Stimulated activated naive CD4-positive, alpha-beta T cell treated with Interleukin-2 at 50 U/mL for 16 hours (primary cell): Measurements from ENCODE around the gene METTL6.
"Not testable (repeated sequence)": the region's sequence is repeated elsewhere in the genome, so short reads cannot be mapped to it uniquely, and the experiment has no call there.

Source experiments
- DNase-seq: peaks from one replicate; lab custom pipeline; 2025; lab: John Stamatoyannopoulos, UW

The METTL6 gene

DNA sequence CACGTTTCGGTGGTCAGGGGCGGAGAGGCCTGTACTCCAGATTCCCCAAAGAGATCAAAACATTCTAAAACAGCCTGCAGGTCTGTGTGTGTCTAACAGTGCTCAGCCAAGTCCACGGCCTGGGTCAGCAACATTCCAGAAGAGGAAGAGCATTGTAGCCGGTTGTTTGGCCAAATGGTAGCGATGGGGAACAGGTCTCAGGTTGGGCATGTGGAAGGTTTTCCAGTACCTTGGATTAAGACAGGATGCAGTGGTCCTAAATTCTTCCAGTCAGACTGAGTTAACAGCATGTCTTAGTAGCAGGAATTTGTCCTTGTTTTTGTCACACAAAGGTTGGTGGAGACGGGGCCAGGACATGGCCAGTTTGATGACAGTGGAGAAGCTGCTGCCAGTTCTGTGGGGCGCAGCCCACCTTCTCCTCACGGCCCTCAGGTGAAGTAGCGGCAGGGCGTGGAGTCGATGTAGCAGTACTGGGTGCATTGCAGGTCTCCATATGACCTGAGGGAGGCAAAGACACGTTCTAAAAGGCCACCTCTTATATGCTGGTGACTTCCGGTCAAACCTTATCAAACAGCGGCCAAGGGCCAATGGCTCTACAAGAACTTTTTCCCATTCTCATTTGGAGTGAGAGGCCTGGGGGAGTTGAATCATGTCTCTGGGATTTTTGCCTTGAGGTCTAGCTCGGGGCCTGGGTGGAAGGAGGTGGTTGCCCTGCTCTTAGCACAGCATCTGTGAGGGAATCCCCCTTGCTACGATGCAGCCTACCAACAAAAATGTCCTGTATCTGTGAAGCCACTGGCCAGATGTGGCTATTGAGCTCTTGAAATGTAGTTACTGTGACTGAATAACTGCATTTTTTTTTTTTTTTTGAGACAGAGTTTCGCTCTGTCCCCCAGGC, 24.1 kb upstream of the METTL6 start:
- no peak for DNase-seq

DNA sequence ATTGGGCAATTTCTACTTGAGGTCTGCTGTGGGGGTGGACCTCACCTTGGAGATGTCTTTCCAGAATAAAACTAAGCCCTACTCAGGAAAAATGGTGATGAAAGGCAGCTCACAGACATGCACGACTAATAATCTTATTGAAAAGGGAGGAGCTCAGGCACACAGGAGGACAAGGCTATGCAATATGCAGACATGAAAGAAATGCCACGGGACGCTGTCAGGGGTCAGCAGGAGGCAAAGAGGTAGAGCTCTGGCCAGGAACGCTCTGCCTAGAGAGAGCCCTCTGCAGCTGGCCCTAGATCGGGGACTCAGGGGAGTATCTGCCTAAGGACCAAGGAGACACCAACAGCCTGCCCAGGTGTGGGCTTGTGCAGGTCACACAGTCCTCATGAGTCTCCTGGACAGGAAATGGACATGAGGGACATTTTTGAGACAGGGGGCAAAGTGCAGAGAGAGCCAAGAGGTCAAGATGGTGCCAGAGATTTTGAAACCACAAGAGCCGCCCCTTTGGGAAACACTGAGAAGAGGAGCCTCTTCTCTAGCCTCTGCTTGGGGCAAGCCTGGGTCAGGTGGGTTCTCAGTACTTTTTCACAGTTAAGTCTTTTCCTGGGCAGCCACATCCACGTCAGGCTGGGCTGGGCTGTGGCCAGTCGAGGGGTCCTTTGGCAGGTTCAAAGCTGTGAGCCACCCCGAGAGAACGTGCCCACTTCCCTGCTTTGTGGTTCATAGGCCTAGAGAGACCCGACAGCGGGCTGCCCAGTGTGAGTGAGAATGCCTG, 23.3 kb upstream of the METTL6 start:
- DNase-seq, result no peak

DNA sequence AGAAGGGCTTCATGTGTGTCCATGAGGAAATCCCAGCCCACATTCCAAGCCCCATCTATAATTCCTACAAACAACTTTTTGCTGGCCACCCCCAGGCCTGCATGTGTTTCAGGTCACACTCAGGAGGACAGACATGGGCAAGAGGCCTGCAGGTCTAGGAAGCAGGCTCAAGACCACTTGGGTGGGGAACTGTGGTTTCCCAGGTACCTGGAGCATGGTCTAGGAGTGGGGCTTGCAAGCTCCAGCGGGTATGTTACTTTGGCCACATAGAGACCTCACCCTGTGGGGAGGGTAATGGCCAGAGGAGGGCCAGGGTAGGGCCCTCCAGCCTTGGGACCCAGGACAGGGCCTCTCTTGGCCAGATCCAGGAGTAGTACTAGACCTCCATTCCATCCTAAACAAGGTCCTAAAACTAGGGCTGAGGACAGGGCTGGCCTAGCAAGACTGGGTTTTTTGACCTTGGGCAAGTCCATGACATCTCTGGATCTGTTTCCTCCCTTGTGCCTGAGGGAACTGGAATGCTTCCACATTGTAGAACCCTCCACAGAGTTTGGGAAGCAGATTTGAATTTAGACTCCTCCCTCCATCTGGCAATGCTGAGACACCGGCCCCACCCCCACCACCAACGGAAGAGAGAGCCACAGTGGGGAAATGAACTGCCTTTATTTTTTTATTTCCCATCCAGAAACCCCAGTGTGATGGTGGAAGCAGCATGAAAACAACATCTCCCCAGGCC, 22.3 kb upstream of the METTL6 start:
- no peak for DNase-seq

DNA sequence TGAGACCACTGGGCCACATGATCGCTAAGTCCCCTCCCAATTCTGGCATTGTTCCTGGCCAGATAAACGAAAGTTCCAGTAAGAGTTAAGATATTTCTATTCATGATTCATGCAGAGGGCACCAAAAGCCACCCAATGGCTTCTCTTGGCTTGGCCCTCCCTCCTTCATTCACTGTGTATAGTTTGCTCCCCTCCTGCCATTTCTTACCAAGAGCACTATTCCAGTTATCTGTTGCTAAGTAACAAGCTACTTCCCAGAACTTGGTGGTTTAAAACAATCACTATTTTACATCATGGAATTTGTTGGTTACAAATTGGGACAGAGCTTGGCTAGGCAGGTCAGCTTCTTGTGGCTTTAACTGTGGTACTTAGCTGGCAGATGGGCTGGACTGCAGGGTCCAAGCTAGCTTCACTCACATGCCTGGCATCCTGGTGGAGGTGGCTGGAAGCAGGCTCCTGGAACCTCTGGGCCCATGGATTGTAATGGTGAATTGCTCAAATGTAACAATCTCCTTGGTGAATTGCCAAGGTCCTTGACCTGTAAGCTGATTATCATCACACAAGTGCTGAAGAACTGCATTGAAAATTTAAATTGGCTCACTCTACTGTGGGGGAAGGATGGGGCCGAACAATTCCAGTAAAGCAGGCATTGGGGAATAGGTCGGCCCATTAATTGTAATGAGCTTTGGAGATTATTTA, 16.6 kb upstream of the METTL6 start:
- DNase-seq, result no peak

DNA sequence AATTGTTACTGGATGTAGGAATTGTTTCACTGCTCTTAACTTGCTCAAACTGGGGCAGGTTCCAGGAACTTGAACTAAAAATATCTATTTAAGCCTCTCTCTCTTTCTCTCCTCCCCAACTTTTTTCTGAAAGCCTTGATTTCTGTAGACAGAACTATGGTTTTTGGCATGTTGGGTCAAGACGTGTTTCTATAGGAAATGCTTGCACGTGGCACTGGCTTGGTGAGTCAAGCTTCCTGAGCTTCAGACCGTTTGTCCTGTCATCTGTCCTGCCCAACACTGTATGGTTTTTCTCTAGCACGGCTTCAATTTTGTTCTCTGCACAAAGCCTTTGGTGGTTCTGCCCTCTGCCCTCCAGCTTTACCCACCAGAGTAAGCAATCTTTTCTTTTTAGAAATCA, 13.5 kb upstream of the METTL6 start:
- no peak for DNase-seq

DNA sequence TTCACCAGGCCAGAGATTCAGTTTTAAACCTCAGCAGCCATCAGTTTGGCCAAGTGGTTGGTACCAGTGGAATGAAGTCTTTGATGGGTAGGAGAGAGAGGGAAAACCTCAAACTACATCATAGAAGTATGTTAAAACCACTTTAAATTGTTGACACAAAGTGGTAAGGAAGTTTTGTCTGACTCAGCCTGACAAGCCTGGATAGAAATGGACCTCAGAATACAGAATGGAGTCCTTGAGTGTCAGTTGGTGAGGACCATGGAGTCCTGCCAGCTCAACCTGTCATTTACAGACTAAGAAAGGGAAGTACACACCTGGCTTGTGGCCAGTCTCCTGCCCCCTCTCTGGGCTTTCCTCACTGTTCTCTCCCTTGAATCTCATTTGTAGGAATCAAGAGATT, 12.1 kb upstream of the METTL6 start:
- no peak for DNase-seq

DNA sequence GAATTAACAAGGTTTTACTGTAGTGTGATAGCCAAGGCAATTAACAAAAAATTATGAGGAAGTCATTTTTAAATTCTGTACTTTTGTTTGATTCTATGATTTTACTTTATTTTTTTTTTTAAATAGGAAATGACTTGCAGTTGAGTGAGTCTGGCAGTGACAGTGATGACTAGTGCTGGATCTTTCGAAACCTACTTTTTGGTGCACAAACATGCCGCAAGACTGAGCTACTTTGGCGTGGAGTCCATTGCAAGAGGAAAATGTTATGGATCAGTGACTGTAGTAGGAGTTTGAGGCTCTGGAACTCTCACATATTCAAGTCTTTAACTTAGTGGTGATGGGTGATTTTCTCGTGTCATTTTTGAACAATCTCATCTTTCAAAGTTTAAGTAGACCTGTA, 11.6 kb upstream of the METTL6 start:
- no peak for DNase-seq

DNA sequence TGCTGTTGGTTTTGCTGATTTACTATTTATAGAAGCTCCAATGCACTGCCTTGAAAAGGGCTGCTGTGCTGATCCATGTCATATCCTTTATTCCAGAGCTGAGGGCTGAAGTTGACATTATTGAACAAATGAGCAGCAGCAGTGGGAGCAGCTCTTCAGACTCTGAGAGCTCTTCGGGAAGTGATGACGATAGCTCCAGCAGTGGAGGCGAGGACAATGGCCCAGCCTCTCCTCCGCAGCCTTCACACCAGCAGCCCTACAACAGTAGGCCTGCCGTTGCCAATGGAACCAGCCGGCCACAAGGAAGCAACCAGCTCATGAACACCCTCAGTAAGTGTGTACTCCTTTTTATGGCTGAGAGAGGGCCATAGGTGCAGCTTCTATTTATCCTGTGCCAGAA, 8.9 kb upstream of the METTL6 start:
- no peak for DNase-seq

DNA sequence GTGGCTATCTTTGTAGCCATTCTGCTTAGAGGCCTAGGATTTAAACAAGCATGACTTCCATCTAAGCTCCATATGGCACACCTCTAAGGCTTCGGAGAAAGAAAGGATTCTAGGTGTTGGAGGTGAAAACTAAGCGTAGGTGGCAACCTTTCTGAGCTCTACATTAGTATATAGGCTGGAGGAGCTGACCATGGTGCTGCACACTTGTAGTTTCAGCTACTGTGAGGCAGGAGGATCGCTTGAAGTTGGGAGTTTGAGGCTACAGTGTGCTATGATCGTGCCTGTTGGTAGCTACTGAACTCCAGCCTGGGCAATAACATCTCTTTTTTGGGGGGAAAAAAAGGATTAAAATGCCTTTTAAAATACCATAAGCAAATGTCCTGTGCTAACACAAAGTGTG, 7.4 kb upstream of the METTL6 start:
- DNase-seq, result no peak

DNA sequence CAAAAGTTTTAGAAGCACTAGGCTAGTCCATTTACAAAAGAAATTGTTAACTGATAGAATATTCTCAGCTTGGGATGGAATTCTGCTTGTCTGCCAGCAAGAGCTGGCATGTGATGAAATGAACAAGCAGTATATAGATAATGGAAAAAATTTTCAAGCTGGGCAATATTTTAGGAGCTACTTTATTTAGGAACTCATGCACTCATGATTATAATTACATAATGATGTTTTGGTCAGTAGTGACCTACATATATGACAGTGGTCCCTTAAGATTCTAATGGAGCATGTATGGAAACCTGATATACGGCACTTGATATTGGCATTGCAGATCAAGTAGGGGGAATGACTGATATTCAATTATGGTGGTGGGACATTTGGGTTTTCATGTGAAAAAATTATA, 6.2 kb upstream of the METTL6 start:
- DNase-seq, result no peak

DNA sequence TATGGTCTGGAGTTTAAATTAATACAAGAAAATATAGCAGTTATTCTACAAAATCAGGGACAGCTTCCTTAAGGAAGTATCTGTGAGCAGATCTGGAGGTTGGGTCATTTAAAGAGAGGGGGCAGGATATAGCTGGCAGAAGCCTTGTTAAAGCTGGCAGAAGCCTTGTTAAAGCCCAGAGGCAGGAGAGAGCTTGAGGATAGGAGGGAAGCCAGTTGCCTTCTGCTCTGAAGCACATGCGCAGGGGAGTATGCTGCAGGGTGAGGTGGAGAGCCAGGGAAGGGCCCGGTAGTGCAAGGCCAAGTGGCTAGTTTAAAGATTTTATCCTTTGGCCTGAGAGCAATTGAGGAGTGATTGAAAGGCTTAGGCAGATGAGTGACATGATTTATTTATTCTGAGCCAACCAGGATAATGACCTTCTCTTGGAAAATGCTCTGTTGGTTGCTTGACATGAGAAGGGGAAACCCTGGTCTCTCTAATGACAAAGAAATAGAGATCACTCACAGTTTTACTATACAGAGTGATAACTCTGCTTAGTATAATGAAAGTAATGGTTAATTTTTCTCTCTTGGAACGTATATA, 4.0 kb upstream of the METTL6 start:
- no peak for DNase-seq

DNA sequence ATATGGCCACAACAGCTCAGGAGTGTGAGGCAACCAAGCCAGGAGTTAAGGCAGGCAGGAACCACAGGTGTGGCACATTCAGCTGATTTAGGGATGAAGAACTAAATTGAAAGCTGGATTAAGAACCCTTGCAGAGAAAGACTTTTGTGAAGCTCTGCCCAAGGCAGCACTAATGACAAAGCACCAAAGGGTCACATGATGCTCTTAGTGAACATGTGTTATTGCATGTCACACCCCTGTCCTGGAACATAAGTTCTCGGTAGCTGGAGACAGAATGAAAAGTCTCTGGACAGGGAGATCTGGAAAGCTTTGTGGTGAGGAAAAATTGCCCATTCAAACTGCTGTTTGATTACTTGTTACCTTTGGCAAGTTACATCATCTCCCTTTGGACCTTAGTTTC, 3.3 kb upstream of the METTL6 start:
- DNase-seq, result no peak

DNA sequence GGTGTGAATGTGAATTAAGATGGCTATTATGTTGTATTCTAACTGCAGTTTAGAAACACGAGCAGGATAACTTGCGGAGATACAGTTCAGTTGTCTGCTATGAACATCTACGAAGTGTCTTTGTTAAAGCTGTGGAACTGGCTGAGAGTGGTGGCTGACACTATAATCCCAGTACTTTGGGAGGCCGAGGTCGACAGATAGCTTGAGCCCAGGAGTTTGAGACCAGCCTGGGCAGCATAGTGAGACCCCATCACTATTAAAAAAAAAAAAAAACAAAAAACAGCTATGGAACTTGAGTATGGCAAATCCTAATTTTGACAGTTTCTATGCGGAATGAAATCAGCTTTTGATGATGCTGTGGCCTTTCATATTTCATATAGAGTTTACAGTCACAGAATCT, 1.7 kb upstream of the METTL6 start:
- DNase-seq, result no peak

DNA sequence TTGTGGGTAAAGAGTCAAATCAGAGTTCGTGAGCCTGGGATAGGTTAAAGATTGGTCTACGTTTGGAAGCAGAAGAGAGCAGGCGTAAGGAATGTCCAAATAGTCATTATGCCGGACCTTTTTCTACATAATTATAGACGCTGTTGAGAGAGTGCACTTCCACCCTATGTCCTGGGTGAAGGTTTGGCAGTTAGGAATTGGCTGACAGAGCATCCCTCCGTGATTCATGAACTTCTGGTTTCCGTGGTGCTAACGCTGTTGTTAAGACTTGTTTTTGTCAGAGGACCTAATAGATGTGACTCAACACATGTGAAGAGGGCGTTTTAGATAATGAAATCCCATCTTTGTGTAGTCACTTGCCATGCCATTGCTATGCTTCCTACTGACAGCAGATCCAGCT, 1.2 kb upstream of the METTL6 start:
- peak; percentile 24 for DNase-seq

DNA sequence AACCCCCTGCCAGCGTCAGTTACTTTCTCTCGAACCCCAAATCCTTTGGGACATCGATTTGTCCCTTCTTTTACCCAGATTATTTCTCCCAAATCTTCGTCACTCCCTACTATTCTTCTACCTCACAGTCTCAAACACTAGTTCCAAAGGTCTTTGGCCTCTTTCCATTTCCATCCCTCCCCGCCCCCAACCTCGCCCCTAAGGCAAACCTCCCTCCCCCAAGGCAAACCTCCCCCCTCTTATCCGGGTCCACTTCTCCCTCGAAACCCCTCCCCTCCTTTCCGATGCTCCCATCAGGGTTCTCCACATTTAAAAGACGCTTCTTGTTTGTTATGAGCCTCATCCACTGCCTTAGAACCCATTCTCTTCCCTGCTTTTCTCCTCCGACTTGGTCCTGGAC, 637 bp upstream of the METTL6 start:
- no peak for DNase-seq

DNA sequence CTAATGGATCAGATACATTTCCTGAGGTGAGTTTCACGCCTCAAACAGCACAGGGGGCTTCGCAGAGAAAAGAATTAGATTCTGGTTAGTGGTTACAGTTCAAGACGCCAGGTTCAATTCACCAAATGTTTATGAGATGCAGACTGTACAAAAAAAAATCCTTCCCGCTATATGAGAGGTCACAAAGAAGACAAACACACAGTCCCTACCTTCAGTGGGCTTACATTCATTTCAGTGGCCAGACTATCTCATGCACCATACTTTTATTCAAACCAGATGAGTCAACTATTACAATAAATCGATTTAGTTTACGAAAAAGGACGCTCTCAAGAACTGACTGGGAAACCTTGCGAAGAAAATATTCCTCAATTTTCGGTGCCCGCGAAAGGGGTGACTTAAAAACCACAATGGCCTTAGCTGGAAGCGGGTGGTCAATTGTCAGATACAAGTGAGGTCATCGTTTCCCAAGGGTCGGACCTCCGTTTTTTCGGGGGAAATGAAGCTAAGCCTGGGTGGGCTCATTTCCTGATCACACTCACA, 695 bp downstream of the METTL6 start:
- DNase-seq, result no peak

DNA sequence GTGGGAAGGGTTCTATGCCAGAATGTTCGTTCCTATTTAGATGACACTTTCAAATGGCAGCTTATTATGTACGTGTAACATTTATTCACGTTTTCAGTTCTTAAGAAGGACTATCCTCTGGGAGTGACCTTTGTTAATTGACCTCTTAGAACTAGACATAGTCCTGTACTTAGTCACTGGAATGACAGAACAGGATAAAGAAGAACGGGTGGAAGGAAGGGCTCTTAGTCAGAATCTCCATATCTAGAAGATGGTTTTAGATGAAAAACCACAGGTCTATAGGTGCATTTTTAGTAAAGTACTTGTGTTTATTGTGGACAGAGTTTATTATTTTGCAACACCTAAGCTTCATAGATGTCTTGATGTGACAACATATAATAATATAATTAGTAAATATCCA, 6.5 kb downstream of the METTL6 start:
- no peak for DNase-seq

DNA sequence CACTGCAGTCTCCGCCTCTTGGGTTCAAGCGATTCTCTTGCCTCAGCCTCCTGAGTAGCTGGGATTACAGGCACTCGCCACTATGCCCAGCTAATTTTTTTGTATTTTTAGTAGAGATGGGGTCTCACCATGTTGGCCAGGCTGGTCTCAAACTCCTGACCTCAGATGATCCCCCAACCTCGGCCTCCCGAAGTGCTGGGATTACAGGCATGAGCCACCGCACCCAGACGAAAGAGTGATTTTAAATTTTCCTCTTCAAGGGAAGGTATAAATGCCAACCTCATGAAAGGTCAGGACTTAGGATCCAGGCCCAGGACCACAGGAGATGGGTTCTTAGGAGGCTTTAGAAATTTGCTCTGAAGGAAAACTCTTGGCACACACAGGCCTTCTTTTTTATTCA, 16.4 kb downstream of the METTL6 start:
- not testable (repeated sequence) for DNase-seq

DNA sequence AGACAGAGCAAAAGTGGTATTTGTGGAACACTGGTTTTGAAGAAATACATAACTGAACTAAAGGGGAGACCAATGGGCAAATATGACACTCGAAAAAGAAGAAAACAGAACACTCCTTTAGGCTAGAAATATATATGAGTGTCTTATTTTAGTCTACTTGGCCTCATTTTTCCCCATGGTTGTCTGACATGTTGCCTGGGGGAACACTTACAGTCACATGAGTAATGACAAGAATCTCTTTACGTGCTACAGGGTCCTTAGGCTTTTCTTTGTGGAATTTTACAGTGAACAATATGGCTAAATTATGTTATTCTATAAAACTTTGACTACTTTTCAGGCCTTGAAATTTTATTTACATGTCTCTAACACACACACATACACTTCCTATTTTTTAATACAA, 17.6 kb downstream of the METTL6 start:
- no peak for DNase-seq

DNA sequence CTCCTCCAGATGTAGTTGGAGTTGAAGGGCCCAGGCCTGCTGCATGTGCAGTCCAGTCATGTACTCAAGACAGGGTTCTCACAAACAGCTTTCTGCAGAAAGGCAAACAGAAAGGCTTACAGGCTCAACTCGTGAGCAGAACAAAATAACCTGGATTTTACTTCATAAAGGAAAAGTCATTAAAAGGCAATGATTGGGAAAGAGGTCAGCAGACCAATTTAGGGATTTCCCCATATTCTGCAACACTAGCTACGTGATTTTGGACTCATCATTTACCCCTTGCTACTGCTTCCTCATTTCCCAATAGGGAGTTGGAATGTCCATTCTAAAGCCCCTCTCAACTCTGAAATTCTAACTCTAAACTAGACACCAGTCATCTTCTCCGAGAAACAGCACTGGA, 18.1 kb downstream of the METTL6 start:
- DNase-seq, result no peak

DNA sequence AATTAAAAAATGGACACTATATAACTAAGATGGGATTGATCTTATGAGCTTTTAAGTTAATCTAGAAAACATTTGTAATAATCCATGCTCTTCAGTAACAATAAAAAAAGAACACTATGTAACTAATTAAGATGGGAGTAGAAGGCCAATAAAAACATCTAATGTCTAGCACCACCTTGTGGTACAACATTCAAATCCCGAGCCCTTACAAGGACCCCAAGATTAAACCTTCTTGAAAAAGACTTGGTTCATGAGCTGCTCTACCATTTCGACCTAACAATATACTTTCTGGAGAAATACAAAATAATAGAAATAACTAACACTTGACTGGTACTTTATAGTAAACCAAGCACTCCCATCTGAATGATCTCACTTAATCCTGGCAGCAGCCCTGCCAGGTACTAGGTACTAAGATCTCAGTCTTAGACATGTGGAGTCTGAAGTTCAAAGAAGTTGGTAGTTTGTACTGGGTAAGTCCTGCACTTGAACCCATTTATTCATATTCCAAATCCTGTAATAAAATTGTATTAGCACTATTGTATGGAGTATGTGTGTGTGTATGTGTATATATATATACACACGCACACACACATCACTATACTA, 21.8 kb downstream of the METTL6 start:
- DNase-seq, result no peak
